ENCODE results near the gene LBX1. TPM values are rescaled to one million over a fixed set of nuclear protein-coding genes. Genes with fewer than 3 reads are reported as not detected.

Gene LBX1
- total and polyA plus RNA-seq, 2 donors (not counting 3 experiments of a cell fraction or from before 2014, with no cell fraction given), result not detected

DNA sequence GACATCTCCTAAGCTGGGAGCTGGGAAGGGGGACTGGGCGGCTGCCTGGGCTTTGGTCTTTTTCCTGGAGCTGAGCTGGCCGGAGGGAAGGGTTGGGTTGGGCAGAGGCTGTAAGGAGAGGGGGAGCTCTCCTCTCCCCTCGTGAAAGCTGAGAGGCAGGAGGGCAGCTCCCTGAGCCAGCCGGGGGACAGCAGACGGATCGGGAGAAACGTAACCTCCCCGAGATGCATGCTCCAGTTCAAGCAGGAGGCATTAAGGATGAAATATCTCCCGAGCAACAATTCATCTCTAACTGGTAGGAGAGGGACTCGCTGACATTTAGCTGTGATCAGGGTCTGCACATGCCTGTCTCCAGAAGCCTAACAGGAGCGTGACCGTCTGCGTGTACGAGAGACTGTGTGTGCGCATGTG is 19.9 kb upstream of the LBX1 start:
- FAIRE-seq, result no peak
- no peak for DNase-seq (ENCODE audit: low read depth, low spot score)
- dilution Hi-C loops (cut with MboI; ENCODE audit: extremely low pct_ligation_motif_present, low sequenced_read_pairs), result no loop called here

More for the DNA sequence above, 19.9 kb upstream of the LBX1 start:
- TF ChIP-seq, protein P1, sequence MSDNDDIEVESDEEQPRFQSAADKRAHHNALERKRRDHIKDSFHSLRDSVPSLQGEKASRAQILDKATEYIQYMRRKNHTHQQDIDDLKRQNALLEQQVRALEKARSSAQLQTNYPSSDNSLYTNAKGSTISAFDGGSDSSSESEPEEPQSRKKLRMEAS (IDR thresholded peaks at IDR 0.05; ENCODE audit: insufficient read depth, insufficient read length), result no peak
- TF ChIP-seq EZH2 (IDR thresholded peaks at IDR 0.05; ENCODE audit: borderline replicate concordance, low read depth, low read length, severe bottlenecking), result no peak
- no peak for TF ChIP-seq FOS (IDR thresholded peaks at IDR 0.05; ENCODE audit: borderline replicate concordance, insufficient read depth, low read length)
- TF ChIP-seq POLR2A (IDR thresholded peaks at IDR 0.05; ENCODE audit: low read depth, low read length), result no peak
- TF ChIP-seq POLR2AphosphoS5 (IDR thresholded peaks at IDR 0.05; ENCODE audit: insufficient read depth, low read depth, low read length), result no peak
- TF ChIP-seq JUN (IDR thresholded peaks at IDR 0.05; ENCODE audit: borderline replicate concordance, insufficient read depth, insufficient read length, low read depth), result no peak
- TF ChIP-seq, protein P2, sequence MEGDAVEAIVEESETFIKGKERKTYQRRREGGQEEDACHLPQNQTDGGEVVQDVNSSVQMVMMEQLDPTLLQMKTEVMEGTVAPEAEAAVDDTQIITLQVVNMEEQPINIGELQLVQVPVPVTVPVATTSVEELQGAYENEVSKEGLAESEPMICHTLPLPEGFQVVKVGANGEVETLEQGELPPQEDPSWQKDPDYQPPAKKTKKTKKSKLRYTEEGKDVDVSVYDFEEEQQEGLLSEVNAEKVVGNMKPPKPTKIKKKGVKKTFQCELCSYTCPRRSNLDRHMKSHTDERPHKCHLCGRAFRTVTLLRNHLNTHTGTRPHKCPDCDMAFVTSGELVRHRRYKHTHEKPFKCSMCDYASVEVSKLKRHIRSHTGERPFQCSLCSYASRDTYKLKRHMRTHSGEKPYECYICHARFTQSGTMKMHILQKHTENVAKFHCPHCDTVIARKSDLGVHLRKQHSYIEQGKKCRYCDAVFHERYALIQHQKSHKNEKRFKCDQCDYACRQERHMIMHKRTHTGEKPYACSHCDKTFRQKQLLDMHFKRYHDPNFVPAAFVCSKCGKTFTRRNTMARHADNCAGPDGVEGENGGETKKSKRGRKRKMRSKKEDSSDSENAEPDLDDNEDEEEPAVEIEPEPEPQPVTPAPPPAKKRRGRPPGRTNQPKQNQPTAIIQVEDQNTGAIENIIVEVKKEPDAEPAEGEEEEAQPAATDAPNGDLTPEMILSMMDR (IDR thresholded peaks at IDR 0.05; ENCODE audit: extremely low read depth in 1 of 2, insufficient read depth in 1 of 2, low read depth in 1 of 2, low read length in 2 of 2), result no peak
- TF ChIP-seq GATA2 (IDR thresholded peaks at IDR 0.05; ENCODE audit: insufficient read depth, insufficient read length, low read depth, low read length), result no peak
- no peak for TF ChIP-seq MYC (IDR thresholded peaks at IDR 0.05; ENCODE audit: low read depth, low read length)
- no peak overlapping the region for H2AFZ ChIP-seq (ENCODE audit: low read depth, low read length)
- H3K9ac ChIP-seq (replicated peaks; ENCODE audit: extremely low read depth, insufficient read depth, low read length), result no peak overlapping the region
- H3K9me1 ChIP-seq (replicated peaks; ENCODE audit: control insufficient read depth, extremely low read depth, insufficient read depth, low read length), result no peaks in the 10 kb centered on the region
- H3K79me2 ChIP-seq (ENCODE audit: control insufficient read depth, insufficient read depth, low read length), result no peaks in the 10 kb centered on the region
- no peak overlapping the region for H3K4me3 ChIP-seq (replicated peaks in 1 of 3; ENCODE audit: insufficient read depth in 1 of 3, low read depth in 1 of 3, low read length in 3 of 3)
- intact Hi-C loops (cut with micrococcal nuclease), result no loop called here
- no peaks in the 10 kb centered on the region for H3K36me3 ChIP-seq (ENCODE audit: control insufficient read depth in 2 of 2, extremely low read depth in 1 of 2, insufficient read depth in 2 of 2, low read length in 2 of 2)
- ChIA-PET POLR2A (no interaction called here), CTCF (interaction anchor here (0.7 to 1.7 kb wide), 2 partner anchors 10 to 218 kb away, joined by 4 to 7 read pairs; no protein-coding TSS in a partner anchor)
- no TSS peak for BruUV-seq (replicated peaks)
- no peaks in the 10 kb centered on the region for H3K9me3 ChIP-seq (replicated peaks; ENCODE audit: control insufficient read depth, insufficient read depth, low read length)
- no peak overlapping the region for H3K4me2 ChIP-seq (ENCODE audit: insufficient read depth, low read length)
- H3K27ac ChIP-seq (ENCODE audit: insufficient read depth, low read depth, low read length), result no peak overlapping the region
- peaks cover 24 to 35% of the 10 kb centered on the region in 2 experiments for H3K27me3 ChIP-seq (ENCODE audit: control insufficient read depth in 2 of 2, insufficient read depth in 2 of 2, low read length in 2 of 2)
- no peaks in the 10 kb centered on the region for H4K20me1 ChIP-seq (replicated peaks; ENCODE audit: control insufficient read depth, extremely low read depth, insufficient read depth, low read length)
- no peaks in the 10 kb centered on the region for H3K4me1 ChIP-seq (ENCODE audit: control insufficient read depth, extremely low read depth, insufficient read depth, low read length)
